Neural cell (in vitro differentiated cells): ENCODE data around the gene KCTD10. TPM values are rescaled to one million over a fixed set of nuclear protein-coding genes. Genes with fewer than 3 reads are reported as not detected.
"Not testable (repeated sequence)": the region's sequence is repeated elsewhere in the genome, so short reads cannot be mapped to it uniquely, and the experiment has no call there.

Experiments
- H2AFZ ChIP-seq: fragments of 200-600, 300-800 bp; sonication (generic), shearing (Covaris generic); 2 replicates; pipeline ENCODE4 v1.6.0; 2014; ENCODE audit warnings: low read depth, mild to moderate bottlenecking, antibody characterized with exemption, low read length, moderate library complexity
- H3F3A ChIP-seq: fragments of 200-600 bp; shearing (Covaris generic); 2 replicates; pipeline ENCODE4 v1.6.1; 2016; ENCODE audit warnings: mild to moderate bottlenecking, moderate library complexity, mixed read lengths, antibody characterized with exemption, low read length; ENCODE audit not compliant: insufficient read depth, poor library complexity, severe bottlenecking
- H3K27ac ChIP-seq: fragments of 200-600, 300-800 bp; sonication (generic), shearing (Covaris generic); 2 replicates; pipeline ENCODE4 v1.5.1; 2014; ENCODE audit warnings: mild to moderate bottlenecking, low read length, moderate library complexity
- H3K27me3 ChIP-seq: fragments of 300-800, 200-600 bp; sonication (generic), shearing (Covaris generic); 2 replicates; pipeline ENCODE4 v1.6.0; 2014; ENCODE audit warnings: mild to moderate bottlenecking, low read depth, low read length, moderate library complexity; ENCODE audit not compliant: insufficient read depth
- H3K36me3 ChIP-seq: fragments of 300-800, 200-600 bp; sonication (generic), shearing (Covaris generic); 2 replicates; pipeline ENCODE4 v1.5.1; 2014; ENCODE audit warnings: mild to moderate bottlenecking, antibody characterized with exemption, low read length, moderate library complexity; ENCODE audit not compliant: insufficient read depth
- H3K4me2 ChIP-seq: fragments of 300-800, 200-600 bp; sonication (generic), shearing (Covaris generic); 2 replicates; pipeline ENCODE4 v1.6.0; 2014; ENCODE audit warnings: mild to moderate bottlenecking, low read length
- H3K4me3 ChIP-seq: fragments of 300-800, 200-600 bp; sonication (generic), shearing (Covaris generic); 2 replicates; pipeline ENCODE4 v1.5.1; 2014; ENCODE audit warnings: mild to moderate bottlenecking, low read length, moderate library complexity
- H3K79me2 ChIP-seq: fragments of 200-600 bp; shearing (Covaris generic); replicated peaks from 2 replicates; pipeline ENCODE4 v1.6.0; 2014; ENCODE audit warnings: mild to moderate bottlenecking, low read length, moderate library complexity; ENCODE audit not compliant: insufficient read depth
- H3K9ac ChIP-seq: fragments of 300-800, 200-600 bp; sonication (generic), shearing (Covaris generic); 2 replicates; pipeline ENCODE4 v1.6.1; 2016; ENCODE audit warnings: mild to moderate bottlenecking, low read length, mixed read lengths
- H3K9me2 ChIP-seq: fragments of 200-600 bp; shearing (Covaris generic); 2 replicates; pipeline ENCODE4 v1.6.1; 2016; ENCODE audit warnings: mild to moderate bottlenecking, low read length, mixed read lengths; ENCODE audit not compliant: insufficient read depth
- H3K9me3 ChIP-seq: fragments of 200-600, 300-800 bp; sonication (generic), shearing (Covaris generic); 2 replicates; pipeline ENCODE4 v1.6.1; 2016; ENCODE audit warnings: mild to moderate bottlenecking, mixed run types, low read length, moderate library complexity, mixed read lengths
- H4K20me1 ChIP-seq: fragments of 200-600 bp; shearing (Covaris generic); 2 replicates; pipeline ENCODE4 v1.6.1; 2016; ENCODE audit warnings: mild to moderate bottlenecking, mixed run types; ENCODE audit not compliant: insufficient read depth
- polyA plus RNA-seq: library from polyadenylated mRNA; depleted of rRNA; stranded (reverse); fragments of >200 nt; gene quantifications from 2 replicates; pipeline ENCODE4 v1.2.3, GENCODE V29; 2014

Gene KCTD10
- polyA plus RNA-seq, 1 donor from 2014 or later: 69.4 TPM

GRCh38 chr12:109404841-109405240 lies 72.3 kb downstream of the KCTD10 start:
- not testable (repeated sequence) for H3K27ac ChIP-seq, H3K27me3 ChIP-seq, H3K9me3 ChIP-seq, H3K79me2 ChIP-seq, H3F3A ChIP-seq, H3K4me2 ChIP-seq, H3K9me2 ChIP-seq, H3K9ac ChIP-seq, H3K36me3 ChIP-seq, H4K20me1 ChIP-seq, H3K4me3 ChIP-seq, H2AFZ ChIP-seq

Other genes starting within 250 kb of the KCTD10 start
- gene FOXN4, start 168.0 kb downstream of the KCTD10 start, polyA plus RNA-seq: 0.14 and 0.30 TPM in 2 replicates
- gene MYO1H, start 129.4 kb downstream of the KCTD10 start, polyA plus RNA-seq: 9.2 and 10.6 TPM in 2 replicates
- gene UBE3B, start 334 bp upstream of the KCTD10 start, polyA plus RNA-seq: 21.7 and 22.6 TPM in 2 replicates
- 43.2 and 52.6 TPM in 2 replicates for gene MMAB, start 96.2 kb upstream of the KCTD10 start, polyA plus RNA-seq
- gene MVK, start 96.5 kb upstream of the KCTD10 start, polyA plus RNA-seq: 45.7 and 65.5 TPM in 2 replicates
- 6.4 and 8.5 TPM in 2 replicates for gene FAM222A, start 236.5 kb upstream of the KCTD10 start, polyA plus RNA-seq